WTC11 (cell line): Measurements from ENCODE around the gene FGF12.

ENCODE experiments used
- CBFB ChIP-seq: sonication (generic); formaldehyde crosslinking; IDR thresholded peaks from 2 replicates; pipeline ENCODE4 v1.8.1; 2022; ENCODE audit warnings: mild to moderate bottlenecking, low read depth, missing genetic modification reagents
- CTCF ChIP-seq: fragments of 200-600 bp; IDR thresholded peaks from 2 replicates; pipeline ENCODE4 v1.8.0; 2022; ENCODE audit warnings: antibody characterized with exemption
- HMGXB4 ChIP-seq: sonication (generic); formaldehyde crosslinking; IDR thresholded peaks from 2 replicates; pipeline ENCODE4 v1.8.1; 2023; ENCODE audit warnings: mild to moderate bottlenecking, moderate library complexity, missing genetic modification reagents
- MAX ChIP-seq: sonication (generic); formaldehyde crosslinking; IDR thresholded peaks from 2 replicates; pipeline ENCODE4 v1.8.0; 2022; ENCODE audit warnings: mild to moderate bottlenecking, missing genetic modification reagents
- NFYB ChIP-seq: sonication (generic); formaldehyde crosslinking; conservative IDR thresholded peaks from 2 replicates; pipeline ENCODE4 v1.8.0; 2022; ENCODE audit warnings: low read depth, missing genetic modification reagents
- OVOL2 ChIP-seq: fragments of 250-450 bp; sonication (Bioruptor Pico); IDR thresholded peaks from 2 replicates; pipeline ENCODE4 v1.9.0; 2021; ENCODE audit warnings: mild to moderate bottlenecking, borderline replicate concordance
- USF2 ChIP-seq: sonication (generic); formaldehyde crosslinking; IDR thresholded peaks from 2 replicates; pipeline ENCODE4 v1.8.1; 2023; ENCODE audit warnings: mild to moderate bottlenecking, missing genetic modification reagents, moderate library complexity
- TF ChIP-seq, protein P1 (sequence below): sonication (generic); formaldehyde crosslinking; conservative IDR thresholded peaks from 2 replicates; pipeline ENCODE4 v1.8.1; 2022; ENCODE audit warnings: mild to moderate bottlenecking, missing genetic modification reagents
- TF ChIP-seq, protein P2 (sequence below): sonication (generic); formaldehyde crosslinking; conservative IDR thresholded peaks from 2 replicates; pipeline ENCODE4 v1.8.1; 2023; ENCODE audit warnings: mild to moderate bottlenecking, low read depth, missing genetic modification reagents, moderate library complexity

- TF ChIP-seq USF2 (CRISPR knock-in tag) (no peak), CTCF (no peak), OVOL2 (CRISPR knock-in tag) (no peak), CBFB (CRISPR knock-in tag) (no peak), MAX (CRISPR knock-in tag) (no peak), NFYB (no peak), HMGXB4 (CRISPR knock-in tag) (no peak)
- TF ChIP-seq, protein P1, sequence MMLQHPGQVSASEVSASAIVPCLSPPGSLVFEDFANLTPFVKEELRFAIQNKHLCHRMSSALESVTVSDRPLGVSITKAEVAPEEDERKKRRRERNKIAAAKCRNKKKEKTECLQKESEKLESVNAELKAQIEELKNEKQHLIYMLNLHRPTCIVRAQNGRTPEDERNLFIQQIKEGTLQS (CRISPR knock-in tag), result no peak
- TF ChIP-seq, protein P2, sequence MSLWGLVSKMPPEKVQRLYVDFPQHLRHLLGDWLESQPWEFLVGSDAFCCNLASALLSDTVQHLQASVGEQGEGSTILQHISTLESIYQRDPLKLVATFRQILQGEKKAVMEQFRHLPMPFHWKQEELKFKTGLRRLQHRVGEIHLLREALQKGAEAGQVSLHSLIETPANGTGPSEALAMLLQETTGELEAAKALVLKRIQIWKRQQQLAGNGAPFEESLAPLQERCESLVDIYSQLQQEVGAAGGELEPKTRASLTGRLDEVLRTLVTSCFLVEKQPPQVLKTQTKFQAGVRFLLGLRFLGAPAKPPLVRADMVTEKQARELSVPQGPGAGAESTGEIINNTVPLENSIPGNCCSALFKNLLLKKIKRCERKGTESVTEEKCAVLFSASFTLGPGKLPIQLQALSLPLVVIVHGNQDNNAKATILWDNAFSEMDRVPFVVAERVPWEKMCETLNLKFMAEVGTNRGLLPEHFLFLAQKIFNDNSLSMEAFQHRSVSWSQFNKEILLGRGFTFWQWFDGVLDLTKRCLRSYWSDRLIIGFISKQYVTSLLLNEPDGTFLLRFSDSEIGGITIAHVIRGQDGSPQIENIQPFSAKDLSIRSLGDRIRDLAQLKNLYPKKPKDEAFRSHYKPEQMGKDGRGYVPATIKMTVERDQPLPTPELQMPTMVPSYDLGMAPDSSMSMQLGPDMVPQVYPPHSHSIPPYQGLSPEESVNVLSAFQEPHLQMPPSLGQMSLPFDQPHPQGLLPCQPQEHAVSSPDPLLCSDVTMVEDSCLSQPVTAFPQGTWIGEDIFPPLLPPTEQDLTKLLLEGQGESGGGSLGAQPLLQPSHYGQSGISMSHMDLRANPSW, result no peak
Measured at GRCh38 chr3:192629429-192629828, 97.9 kb downstream of the FGF12 start.
